HepG2 (cell line): ENCODE data around the gene ENO2. TPM values are rescaled to one million over a fixed set of nuclear protein-coding genes. Genes with fewer than 3 reads are reported as not detected.

ENCODE experiments used
- ATAC-seq: fragments of 200-7000 bp; cut with Tn5 transposase; 3 replicates; pipeline ENCODE4 v1.9.1; 2020; ENCODE audit warnings: mild to moderate bottlenecking, moderate library complexity
- BruUV-seq: library from RNA; stranded (reverse); fragments of 400-500 nt; replicated peaks from 2 replicates; lab custom pipeline; 2021; lab: Mats Ljungman, UMichigan
- CTCF ChIA-PET: fragments of 300-600 bp; formaldehyde crosslinking; extraction: SDS; loops from one replicate; lab custom pipeline; 2021; ENCODE audit warnings: low total read pairs, inconsistent platforms, low intra/inter-chr PET ratio; lab: Yijun Ruan, JAX
- POLR2A ChIA-PET: fragments of 350-600 bp; sonication (Branson Sonifier 250); formaldehyde crosslinking; loops from one replicate; lab custom pipeline; 2020; ENCODE audit warnings: antibody characterized with exemption, inconsistent platforms; lab: Yijun Ruan, JAX
- DNase-seq: peaks from one replicate; pipeline ENCODE4 v3.0.0-alpha.2; 2015; ENCODE audit warnings: low spot score
- FAIRE-seq: peaks from 3 replicates; lab custom pipeline; 2011; peaks lifted over from hg19 to GRCh38; lab: Jason Lieb, UNC
- H2AFZ ChIP-seq: one replicate; pipeline ENCODE4 v1.6.1; 2011; ENCODE audit warnings: low read length, inconsistent platforms
- H3K27ac ChIP-seq: fragments of 300-600 bp; 3 replicates; pipeline ENCODE4 v1.8.0; 2011; ENCODE audit warnings: mixed run types, mild to moderate bottlenecking, mixed read lengths, low read length, inconsistent platforms; ENCODE audit not compliant: insufficient read depth; ENCODE audit errors: extremely low read length
- H3K27me3 ChIP-seq, 2 experiments: fragments of 200-600 bp in 1 of 2; 2 replicates in 1 of 2; 3 replicates in 1 of 2; pipeline versions ENCODE4 v1.6.0 to v1.8.0; 2011; ENCODE audit warnings: low read length in 2 of 2, mild to moderate bottlenecking in 2 of 2, moderate library complexity in 2 of 2, inconsistent platforms in 1 of 2; ENCODE audit not compliant: insufficient read depth in 2 of 2, control insufficient read depth in 1 of 2
- H3K36me3 ChIP-seq, 2 experiments: fragments of 200-600 bp in 1 of 2; replicated peaks in 1 of 2; 2 replicates in 1 of 2; 3 replicates in 1 of 2; pipeline versions ENCODE4 v1.5.1 to v1.8.0; 2011; ENCODE audit warnings: low read length in 2 of 2, inconsistent platforms in 1 of 2; ENCODE audit not compliant: insufficient read depth in 2 of 2, control insufficient read depth in 1 of 2
- H3K4me1 ChIP-seq: 2 replicates; pipeline ENCODE4 v1.5.1; 2012; ENCODE audit warnings: low read length, inconsistent platforms; ENCODE audit not compliant: insufficient read depth
- H3K4me2 ChIP-seq: 2 replicates; pipeline ENCODE4 v1.6.0; 2011; ENCODE audit warnings: low read depth, low read length, inconsistent platforms
- H3K4me3 ChIP-seq, 3 experiments: fragments of 200-600 bp in 1 of 3; sonication (generic), shearing (Covaris generic) in 1 of 3; replicated peaks in 1 of 3; 2 replicates each; pipeline ENCODE4 v1.5.1; 2011 to 2016; ENCODE audit warnings: low read length in 3 of 3, inconsistent platforms in 2 of 3, low read depth in 2 of 3, mild to moderate bottlenecking in 2 of 3, control low read depth in 1 of 3, mixed read lengths in 1 of 3; ENCODE audit not compliant: insufficient read depth in 1 of 3
- H3K79me2 ChIP-seq: one replicate; pipeline ENCODE4 v1.6.1; 2011; ENCODE audit warnings: low read length, inconsistent platforms; ENCODE audit not compliant: insufficient read depth
- H3K9ac ChIP-seq: 2 replicates; pipeline ENCODE4 v1.6.0; 2011; ENCODE audit warnings: mild to moderate bottlenecking, low read depth, low read length, inconsistent platforms; ENCODE audit not compliant: insufficient read depth
- H3K9me3 ChIP-seq: 2 replicates; pipeline ENCODE4 v1.5.1; 2012; ENCODE audit warnings: mild to moderate bottlenecking, low read length
- H4K20me1 ChIP-seq: 2 replicates; pipeline ENCODE4 v1.6.0; 2011; ENCODE audit warnings: inconsistent platforms, mild to moderate bottlenecking, low read length, moderate library complexity; ENCODE audit not compliant: insufficient read depth
- ATF7 ChIP-seq, 2 experiments: fragments of 450-650 bp in 1 of 2; sonication (generic) in 1 of 2; formaldehyde crosslinking in 1 of 2; IDR thresholded peaks; 2 replicates each; pipeline versions ENCODE4 v1.4.0 to v1.6.1; 2016 to 2020; ENCODE audit warnings: antibody characterized with exemption in 1 of 2, mild to moderate bottlenecking in 1 of 2, missing genetic modification reagents in 1 of 2
- DNMT1 ChIP-seq: sonication (generic); formaldehyde crosslinking; IDR thresholded peaks from 2 replicates; pipeline ENCODE4 v1.5.1; 2020; ENCODE audit warnings: mild to moderate bottlenecking, missing genetic modification reagents
- RARG ChIP-seq: sonication (generic); formaldehyde crosslinking; IDR thresholded peaks from 2 replicates; pipeline ENCODE4 v1.4.0; 2020; ENCODE audit warnings: low read depth, mild to moderate bottlenecking, missing genetic modification reagents
- SRSF1 ChIP-seq: fragments of 200-400 bp; formaldehyde crosslinking; optimal IDR thresholded peaks from 2 replicates; pipeline ENCODE3; 2017; ENCODE audit warnings: mild to moderate bottlenecking, low read depth, low read length, moderate library complexity
- TRAFD1 ChIP-seq: sonication (generic); formaldehyde crosslinking; IDR thresholded peaks from 2 replicates; pipeline ENCODE4 v1.5.1; 2020; ENCODE audit warnings: missing genetic modification reagents, mild to moderate bottlenecking, borderline replicate concordance
- ZFP1 ChIP-seq: IDR thresholded peaks from 2 replicates; pipeline ENCODE4 v1.6.1; 2016
- ZNF124 ChIP-seq: sonication (generic); formaldehyde crosslinking; IDR thresholded peaks from 2 replicates; pipeline ENCODE4 v1.4.0; 2020; ENCODE audit warnings: missing genetic modification reagents
- ZNF550 ChIP-seq: sonication (generic); formaldehyde crosslinking; IDR thresholded peaks from 2 replicates; pipeline ENCODE4 v1.4.0; 2020; ENCODE audit warnings: mild to moderate bottlenecking, missing genetic modification reagents, borderline replicate concordance
- ZNF782 ChIP-seq: sonication (generic); formaldehyde crosslinking; IDR thresholded peaks from 2 replicates; pipeline ENCODE4 v1.4.0; 2020; ENCODE audit warnings: missing genetic modification reagents, mild to moderate bottlenecking, borderline replicate concordance
- WGBS: methylation state at CpG from one replicate; pipeline ENCODE4 v1.1.6; 2017; ENCODE audit warnings: low lambda C conversion rate; 5-methylcytosine and 5-hydroxymethylcytosine counted together
- in situ Hi-C: cut with HindIII; loops from 2 replicates; pipeline ENCODE4 v1.10.0; 2017; ENCODE audit warnings: low pct_unique_long_range_greater_than_20kb; ENCODE audit not compliant: extremely low pct_ligation_motif_present
- intact Hi-C: fragments of 100-400 bp; cut with micrococcal nuclease; formaldehyde crosslinking; loops from one replicate; pipeline ENCODE4 v1.10.0; 2022; ENCODE audit not compliant: unreplicated experiment
- polyA plus RNA-seq, 8 experiments: library from polyadenylated mRNA; depleted of rRNA in 3 of 8; stranded (reverse) in 7 of 8; unstranded in 1 of 8; fragments of >200 nt; fragmentation: Illumina TruSeq in 4 of 8; extraction: Trizol in 4 of 8; gene quantifications; 2 replicates each; pipeline versions ENCODE4 v1.2.1 to v1.2.3, GENCODE V29; 2011 to 2016; ENCODE audit warnings: low read depth in 4 of 8, missing spikeins in 1 of 8, mixed read lengths in 1 of 8; ENCODE audit not compliant: insufficient read depth in 1 of 8
- total RNA-seq, 5 experiments: library from RNA; depleted of rRNA; stranded (reverse); fragments of >200 nt; fragmentation: Illumina TruSeq; extraction: Trizol; gene quantifications; 2 replicates each; pipeline ENCODE4 v1.2.3, GENCODE V29; 2016; ENCODE audit warnings: low read depth in 1 of 5
- TF ChIP-seq, protein P1 (sequence below): IDR thresholded peaks from 2 replicates; pipeline ENCODE4 v1.6.1; 2016; ENCODE audit warnings: low read depth, control low read depth
- TF ChIP-seq, protein P2 (sequence below): sonication (generic); formaldehyde crosslinking; IDR thresholded peaks from 2 replicates; pipeline ENCODE4 v1.8.1; 2023; ENCODE audit warnings: mild to moderate bottlenecking, inconsistent platforms, moderate library complexity, missing genetic modification reagents, borderline replicate concordance

The ENO2 gene
- total and polyA plus RNA-seq, 2 of the 13 experiments (the other 11 are each of a cell fraction or from before 2014, with no cell fraction given), result 19.3 to 136 TPM

DNA sequence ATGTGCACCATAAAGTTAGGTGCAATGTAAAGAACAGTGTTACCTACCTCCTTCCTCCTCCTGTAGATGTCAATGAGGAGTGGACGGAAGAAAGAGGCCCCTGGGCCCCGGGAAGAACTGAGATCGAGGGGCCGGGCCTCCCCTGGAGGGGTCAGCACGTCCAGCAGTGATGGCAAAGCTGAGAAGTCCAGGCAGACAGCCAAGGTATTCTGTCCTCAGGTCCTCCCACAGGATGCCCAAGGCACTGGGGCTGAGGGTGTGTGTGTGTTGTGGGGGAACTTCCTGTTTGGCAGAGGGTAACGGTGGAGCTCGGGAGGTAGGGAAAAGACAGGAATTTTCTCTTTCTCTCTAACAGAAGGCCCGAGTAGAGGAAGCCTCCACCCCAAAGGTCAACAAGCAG, 19.7 kb downstream of the ENO2 start:
- Histone ChIP-seq H4K20me1 (no peaks in the 10 kb centered on the region), H3K9ac (no peak overlapping the region), H3K79me2 (peaks cover 24% of the 10 kb centered on the region), H2AFZ (no peak overlapping the region), H3K4me2 (no peak overlapping the region), H3K4me1 (peaks cover 50% of the 10 kb centered on the region), H3K27ac (no peak overlapping the region), H3K36me3 (peaks cover 8 to 26% of the 10 kb centered on the region in 2 experiments), H3K4me3 (no peak overlapping the region), H3K9me3 (no peaks in the 10 kb centered on the region), H3K27me3 (no peaks in the 10 kb centered on the region; a peak in 1 of 5 replicates)
- intact Hi-C loops, result no loop called here
- ATAC-seq (no peak), FAIRE-seq (no peak), DNase-seq (no peak)
- TF ChIP-seq TRAFD1 (no peak), ATF7 (IDR thresholded peaks at IDR 0.05) (no peak), ATF7 (CRISPR knock-in tag; IDR thresholded peaks at IDR 0.05) (no peak), ZNF782 (no peak), RARG (CRISPR knock-in tag) (no peak), SRSF1 (no peak), ZNF124 (CRISPR knock-in tag) (no peak), ZFP1 (CRISPR knock-in tag) (no peak), DNMT1 (no peak), ZNF550 (CRISPR knock-in tag) (no peak)
- TF ChIP-seq, protein P1, sequence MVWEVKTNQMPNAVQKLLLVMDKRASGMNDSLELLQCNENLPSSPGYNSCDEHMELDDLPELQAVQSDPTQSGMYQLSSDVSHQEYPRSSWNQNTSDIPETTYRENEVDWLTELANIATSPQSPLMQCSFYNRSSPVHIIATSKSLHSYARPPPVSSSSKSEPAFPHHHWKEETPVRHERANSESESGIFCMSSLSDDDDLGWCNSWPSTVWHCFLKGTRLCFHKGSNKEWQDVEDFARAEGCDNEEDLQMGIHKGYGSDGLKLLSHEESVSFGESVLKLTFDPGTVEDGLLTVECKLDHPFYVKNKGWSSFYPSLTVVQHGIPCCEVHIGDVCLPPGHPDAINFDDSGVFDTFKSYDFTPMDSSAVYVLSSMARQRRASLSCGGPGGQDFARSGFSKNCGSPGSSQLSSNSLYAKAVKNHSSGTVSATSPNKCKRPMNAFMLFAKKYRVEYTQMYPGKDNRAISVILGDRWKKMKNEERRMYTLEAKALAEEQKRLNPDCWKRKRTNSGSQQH (CRISPR knock-in tag), result no peak
- TF ChIP-seq, protein P2, sequence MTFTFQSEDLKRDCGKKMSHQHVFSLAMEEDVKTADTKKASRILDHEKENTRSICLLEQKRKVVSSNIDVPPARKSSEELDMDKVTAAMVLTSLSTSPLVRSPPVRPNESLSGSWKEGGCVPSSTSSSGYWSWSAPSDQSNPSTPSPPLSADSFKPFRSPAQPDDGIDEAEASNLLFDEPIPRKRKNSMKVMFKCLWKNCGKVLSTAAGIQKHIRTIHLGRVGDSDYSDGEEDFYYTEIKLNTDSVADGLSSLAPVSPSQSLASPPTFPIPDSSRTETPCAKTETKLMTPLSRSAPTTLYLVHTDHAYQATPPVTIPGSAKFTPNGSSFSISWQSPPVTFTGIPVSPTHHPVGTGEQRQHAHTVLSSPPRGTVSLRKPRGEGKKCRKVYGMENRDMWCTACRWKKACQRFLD (CRISPR knock-in tag), result no peak
- WGBS, result 92% methylated on average over 8 of the region's 8 CpGs
- ChIA-PET POLR2A (interaction anchor here (0.8 to 2.0 kb wide), 6 partner anchors 8 to 20 kb away, joined by 3 to 8 read pairs (median 4); partner anchors contain the start of genes C12orf57, ENO2 and RNU7-1), CTCF (no interaction called here)
- in situ Hi-C loops, result no loop called here
- no TSS peak for BruUV-seq
